A172 (cell line): ENCODE measurements around the gene ZSCAN4. TPM values are rescaled to one million over a fixed set of nuclear protein-coding genes. Genes with fewer than 3 reads are reported as not detected.
A peak's percentile ranks its signal among the peaks of the same experiment; 100 is the strongest.

ENCODE experiments used
- DNase-seq: peaks from one replicate; pipeline ENCODE4 v3.0.0-alpha.2; 2015; ENCODE audit warnings: low spot score
- total RNA-seq: library from RNA; depleted of rRNA; stranded (reverse); fragments of >200 nt; shearing (Covaris generic); gene quantifications from 2 replicates; pipeline ENCODE4 v1.2.3, GENCODE V29; 2014; rRNA removed

The ZSCAN4 gene, protein sequence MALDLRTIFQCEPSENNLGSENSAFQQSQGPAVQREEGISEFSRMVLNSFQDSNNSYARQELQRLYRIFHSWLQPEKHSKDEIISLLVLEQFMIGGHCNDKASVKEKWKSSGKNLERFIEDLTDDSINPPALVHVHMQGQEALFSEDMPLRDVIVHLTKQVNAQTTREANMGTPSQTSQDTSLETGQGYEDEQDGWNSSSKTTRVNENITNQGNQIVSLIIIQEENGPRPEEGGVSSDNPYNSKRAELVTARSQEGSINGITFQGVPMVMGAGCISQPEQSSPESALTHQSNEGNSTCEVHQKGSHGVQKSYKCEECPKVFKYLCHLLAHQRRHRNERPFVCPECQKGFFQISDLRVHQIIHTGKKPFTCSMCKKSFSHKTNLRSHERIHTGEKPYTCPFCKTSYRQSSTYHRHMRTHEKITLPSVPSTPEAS
- 0.12 TPM in 1 of 2 replicates, not detected in the other for total RNA-seq

DNA sequence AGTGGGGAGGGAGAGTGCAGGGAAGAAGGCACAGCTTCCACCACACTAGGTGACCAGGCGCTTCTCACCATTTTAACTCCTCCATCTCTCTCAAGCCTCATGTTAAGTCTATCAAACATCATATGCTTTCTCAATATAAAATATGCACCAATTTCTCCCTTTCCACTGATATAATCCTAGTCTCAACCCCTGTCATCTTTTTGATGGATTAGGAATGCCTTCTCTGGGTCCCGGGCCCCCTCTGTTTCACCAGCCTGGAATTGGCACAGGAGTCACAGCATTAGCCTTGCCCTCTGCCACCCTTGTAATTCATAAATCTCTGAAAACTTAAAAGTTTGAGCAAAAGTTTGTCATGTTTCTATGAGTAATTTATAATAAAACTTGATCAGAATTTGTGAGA is at the start of gene ZSCAN4:
ZSCAN4 (plus strand) TSS at position 301 of the 400 bp plus-strand sequence. CDS start 7,211 bp downstream, outside the sequence.
- DNase-seq = no peak

DNA sequence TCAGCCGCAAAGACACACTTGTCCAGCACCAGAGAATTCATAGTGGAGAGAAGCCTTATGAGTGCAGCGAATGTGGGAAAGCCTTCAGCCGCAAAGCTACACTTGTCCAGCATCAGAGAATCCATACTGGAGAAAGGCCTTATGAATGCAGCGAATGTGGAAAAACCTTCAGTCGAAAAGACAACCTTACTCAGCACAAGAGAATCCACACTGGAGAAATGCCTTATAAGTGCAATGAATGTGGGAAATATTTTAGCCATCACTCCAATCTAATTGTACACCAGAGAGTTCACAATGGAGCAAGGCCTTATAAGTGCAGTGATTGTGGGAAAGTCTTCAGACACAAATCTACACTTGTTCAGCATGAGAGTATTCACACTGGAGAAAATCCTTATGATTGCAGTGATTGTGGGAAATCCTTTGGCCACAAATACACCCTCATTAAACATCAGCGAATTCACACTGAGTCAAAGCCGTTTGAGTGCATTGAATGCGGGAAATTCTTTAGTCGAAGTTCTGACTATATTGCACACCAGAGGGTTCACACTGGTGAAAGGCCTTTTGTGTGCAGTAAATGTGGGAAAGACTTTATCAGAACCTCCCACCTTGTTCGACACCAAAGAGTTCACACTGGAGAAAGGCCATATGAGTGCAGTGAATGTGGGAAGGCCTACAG is 47.9 kb upstream of the ZSCAN4 start:
- DNase-seq = peak; percentile 19

DNA sequence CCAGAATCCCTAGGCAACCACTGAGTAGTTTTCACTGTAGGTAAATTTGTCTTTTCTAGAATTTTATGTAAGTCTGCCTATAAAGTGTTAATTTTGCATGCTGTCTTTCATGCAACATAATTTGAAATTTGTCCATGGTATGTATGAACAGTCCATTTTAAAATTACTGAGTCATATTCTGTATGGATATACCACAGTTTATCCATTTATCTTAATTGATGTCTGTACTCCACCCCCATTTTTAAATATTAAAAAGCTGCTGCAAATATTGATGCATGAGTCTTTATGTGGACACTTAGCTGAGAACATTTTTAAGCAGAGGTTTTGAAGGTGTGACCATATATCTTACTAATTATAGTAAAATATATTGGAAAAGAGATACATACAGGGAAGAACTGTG is 45.6 kb upstream of the ZSCAN4 start:
- no peak for DNase-seq

DNA sequence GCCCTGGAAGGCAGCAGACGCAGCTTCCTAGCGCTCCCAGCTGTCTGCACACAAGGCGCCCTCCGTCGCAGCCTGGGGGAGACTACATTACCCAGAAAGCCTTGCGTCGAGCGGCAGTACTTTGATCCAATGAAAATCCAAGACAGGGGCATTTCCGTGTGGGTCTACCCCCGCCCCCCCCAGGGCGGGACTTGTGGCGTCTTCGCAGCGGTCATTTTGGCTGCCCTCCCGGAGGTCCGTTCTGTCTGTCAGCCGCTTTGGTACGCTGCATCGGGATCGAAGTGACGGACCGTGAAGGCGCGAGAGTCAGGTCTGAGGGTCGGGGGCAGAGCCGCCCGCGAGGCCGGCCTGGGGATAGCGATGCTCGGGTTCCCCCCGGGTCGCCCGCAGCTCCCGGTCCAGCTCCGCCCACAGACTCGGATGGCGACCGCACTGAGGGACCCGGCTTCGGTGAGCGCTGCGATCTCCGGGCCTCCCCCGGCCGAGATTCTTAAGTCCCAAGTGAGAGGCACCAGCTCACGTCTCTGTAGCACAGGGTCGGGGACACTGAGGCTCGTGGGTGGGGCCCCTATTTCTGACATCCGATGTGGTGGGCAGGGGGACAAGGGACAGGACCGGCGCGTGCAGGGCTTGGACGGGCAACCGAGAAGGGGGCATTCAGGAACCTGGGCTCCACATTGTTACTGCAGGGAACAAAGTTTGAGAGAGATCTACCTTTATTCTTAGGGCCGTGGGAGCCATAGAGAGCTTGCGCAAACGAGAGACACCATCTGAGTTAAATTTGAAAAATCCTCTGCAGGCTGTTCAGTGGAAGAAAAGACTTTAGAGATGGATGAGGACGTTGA is 35.5 kb upstream of the ZSCAN4 start, which contains the start of gene ZNF211:
ZNF211 (plus strand) TSS at position 182 of the 845 bp plus-strand sequence; CDS start at position 361, 179 bp downstream.
- peak; percentile 96 for DNase-seq

DNA sequence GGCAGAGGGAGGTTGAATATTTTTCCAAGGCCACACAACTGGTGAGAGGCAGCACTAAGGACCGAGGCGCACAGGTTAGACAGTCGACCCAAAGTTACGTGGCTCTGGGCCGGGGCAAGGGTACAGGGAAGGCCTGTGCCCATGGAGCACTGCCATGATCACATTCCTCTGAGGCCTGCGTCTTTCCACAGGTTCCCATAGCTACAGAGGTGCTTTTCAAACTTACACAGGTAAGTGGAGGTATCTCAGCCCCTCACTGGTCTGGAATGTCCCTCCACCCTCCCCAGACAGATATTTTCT is 35.0 kb upstream of the ZSCAN4 start:
- no peak for DNase-seq

DNA sequence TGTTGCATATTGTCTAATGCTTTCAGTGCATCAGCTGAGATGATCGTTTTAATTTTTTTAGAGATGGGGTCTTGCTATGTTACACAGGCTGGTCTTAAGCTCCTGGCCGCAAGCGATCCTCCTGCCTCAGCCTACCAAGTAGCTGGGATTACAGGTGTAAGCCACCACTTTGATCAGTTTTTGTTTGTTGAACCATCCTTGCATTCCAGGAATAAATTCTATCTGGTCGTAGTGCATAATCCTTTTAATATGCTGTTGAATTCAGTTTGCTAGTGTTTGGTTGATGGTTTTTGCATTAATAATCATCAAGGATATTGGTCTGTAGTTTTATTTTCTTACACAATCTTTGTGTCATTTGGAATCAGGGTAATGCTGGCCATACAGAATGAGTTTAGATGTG is 31.4 kb upstream of the ZSCAN4 start:
- no peak for DNase-seq

DNA sequence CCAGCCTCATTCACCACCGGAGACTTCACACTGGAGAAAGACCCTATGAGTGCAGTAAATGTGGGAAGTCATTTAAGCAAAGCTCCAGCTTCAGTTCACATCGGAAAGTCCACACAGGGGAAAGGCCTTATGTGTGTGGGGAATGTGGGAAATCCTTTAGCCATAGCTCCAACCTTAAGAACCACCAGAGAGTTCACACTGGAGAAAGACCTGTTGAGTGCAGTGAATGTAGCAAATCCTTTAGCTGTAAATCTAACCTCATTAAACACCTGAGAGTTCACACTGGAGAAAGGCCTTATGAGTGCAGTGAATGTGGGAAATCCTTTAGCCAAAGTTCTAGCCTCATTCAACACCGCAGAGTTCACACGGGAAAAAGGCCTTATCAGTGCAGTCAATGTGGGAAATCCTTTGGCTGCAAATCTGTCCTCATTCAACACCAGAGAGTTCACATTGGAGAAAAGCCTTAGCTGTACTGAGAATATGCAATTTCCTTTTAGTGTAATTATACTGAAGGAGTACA is 27.0 kb upstream of the ZSCAN4 start:
- no peak for DNase-seq

DNA sequence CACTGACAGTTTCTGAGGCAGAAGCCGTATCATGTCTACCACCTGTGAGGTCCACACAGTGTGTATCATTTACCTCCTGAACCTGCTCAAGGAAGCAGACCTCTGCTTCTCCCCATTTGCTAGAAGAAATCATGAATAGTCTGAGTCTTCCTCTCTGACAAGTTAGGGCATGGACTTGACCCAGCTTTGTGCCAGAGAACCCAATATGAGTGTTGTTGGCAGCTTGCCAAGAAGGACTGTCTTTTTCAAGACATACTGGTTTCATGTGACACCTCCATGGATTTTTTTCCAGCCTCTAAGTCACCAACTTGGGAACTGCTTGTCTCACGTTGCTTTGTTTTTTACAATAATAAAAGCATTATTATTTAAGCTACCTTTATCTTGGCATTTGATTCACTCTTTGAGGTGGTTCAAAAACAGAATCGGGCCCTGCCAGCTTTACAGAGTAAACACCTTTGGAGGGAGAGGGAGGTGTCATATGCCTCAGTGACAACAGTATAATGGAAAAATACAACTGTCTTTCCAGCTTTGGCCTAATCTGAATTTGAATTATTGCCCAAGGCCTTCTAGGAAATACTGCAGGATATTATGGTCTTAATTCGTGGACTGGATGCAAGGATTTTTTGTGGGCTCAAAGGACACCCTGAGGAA is 26.2 kb upstream of the ZSCAN4 start:
- DNase-seq = no peak

DNA sequence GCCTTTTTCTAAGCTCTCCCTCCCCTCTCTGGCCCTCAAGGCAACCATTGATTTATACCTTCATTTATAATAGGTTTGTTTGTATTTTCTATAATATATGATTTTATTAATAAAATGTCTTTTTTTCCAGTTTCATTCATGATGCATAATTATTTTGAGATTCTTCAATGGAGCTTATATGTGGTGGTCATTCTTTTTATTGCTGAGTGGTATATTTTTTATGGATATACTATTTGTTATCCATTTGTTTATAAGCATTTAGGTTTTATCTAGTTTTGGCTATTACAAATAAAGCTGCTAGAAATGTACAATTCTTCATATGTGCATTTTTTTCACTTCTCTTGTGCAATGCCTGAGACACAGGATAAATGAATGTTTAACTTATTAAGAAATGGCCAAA is 25.0 kb upstream of the ZSCAN4 start:
- no peak for DNase-seq

DNA sequence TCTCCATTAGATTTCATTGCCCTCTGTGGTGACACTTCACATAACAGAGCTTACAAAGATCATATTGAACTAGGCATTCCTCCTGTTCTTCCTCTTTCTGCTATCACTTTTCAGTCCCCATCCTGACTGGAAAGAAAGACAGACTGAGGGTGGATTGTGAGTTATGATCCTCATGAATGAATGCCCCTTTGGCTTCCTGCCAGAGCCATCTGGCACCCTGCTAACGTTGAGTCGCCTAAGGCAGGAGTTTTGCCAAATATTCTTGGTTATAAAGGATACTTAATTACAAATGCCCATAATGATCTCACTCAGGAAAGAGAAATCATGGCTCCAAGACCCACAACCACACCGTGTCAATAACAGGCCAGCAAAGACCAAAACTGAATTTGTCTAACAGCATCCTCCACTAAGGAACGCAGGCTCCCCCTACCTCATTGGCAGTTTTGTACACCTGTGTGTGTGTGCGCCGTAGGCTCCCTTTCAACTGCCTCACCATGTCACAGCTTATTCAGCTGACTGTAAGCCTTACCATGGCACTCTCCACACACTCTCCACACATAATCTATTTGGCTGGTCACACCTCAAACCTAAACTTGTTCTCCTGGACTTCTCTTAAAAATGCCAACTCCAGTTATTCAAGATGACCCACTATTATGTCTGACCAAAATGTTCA is 20.3 kb upstream of the ZSCAN4 start:
- no peak for DNase-seq

DNA sequence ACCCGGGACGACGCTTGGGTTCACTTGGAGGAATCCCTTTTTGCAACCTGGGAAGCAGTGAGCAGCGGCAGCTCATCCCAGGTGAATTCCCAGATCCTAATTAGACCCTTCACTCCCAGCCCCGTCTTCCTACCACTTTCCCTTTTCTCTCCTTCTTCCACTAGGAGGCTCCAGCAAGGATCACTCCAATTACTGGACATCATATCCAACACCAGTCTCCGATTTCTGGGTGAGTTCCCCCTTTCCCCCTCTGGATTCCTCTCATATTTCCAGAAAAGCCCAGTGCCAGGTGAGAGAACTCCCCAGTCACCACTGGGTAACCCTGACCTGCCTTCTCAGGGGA is 17.1 kb upstream of the ZSCAN4 start:
- DNase-seq = no peak

DNA sequence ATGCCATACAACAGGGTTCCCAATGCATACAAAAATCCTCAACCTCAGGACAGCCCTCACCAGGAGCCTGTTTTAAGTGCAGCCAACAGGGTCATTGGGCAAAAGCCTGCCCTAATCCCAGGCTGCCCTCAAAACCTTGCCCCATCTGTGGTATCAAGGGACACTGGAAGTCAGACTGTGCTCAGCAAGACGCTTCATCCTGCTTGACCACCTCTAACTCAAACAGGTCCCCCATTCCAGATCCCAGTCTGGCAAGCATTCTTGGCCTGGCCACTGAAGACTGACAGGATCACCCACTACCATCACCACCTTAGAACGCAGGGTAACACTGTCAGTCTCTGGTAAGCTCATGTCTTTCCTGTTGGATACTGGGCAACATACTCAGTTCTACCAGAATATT is 15.0 kb upstream of the ZSCAN4 start:
- no peak for DNase-seq

DNA sequence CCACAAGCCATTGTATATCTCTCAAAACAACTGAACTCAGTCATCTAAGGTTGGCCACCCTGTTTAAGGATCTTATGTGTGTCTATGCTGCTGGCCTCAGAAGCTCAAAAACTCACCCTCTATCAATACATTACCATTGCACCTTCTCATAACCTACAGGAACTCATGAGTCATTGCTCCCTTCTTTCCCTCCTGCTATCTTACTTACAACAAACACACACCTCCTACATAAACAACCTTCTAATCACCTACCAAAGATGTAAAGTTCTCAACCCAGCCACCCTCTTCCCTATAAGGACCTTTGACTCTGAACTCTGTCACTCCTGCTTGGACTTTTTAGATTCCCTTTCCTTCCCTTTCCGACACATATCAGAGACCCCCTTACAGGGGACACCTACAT is 13.3 kb upstream of the ZSCAN4 start:
- no peak for DNase-seq

DNA sequence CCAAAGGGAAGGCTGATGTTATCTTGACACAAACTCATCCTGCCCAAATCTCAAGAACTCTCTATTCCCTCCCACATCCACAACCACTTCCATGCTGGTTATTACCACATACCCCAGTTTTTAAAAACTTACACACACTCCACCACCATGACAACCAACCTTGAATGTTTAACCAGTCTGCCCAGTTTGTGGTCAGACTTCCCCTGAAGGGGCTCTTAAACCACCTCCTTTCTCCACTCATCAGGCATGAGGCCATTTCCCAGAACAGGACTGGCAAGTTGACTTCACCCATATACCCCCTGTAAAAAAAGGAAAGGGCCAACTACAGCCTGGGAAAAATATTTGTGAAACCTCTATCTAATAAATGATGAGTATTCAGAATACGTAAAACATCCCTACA is 12.4 kb upstream of the ZSCAN4 start:
- no peak for DNase-seq

DNA sequence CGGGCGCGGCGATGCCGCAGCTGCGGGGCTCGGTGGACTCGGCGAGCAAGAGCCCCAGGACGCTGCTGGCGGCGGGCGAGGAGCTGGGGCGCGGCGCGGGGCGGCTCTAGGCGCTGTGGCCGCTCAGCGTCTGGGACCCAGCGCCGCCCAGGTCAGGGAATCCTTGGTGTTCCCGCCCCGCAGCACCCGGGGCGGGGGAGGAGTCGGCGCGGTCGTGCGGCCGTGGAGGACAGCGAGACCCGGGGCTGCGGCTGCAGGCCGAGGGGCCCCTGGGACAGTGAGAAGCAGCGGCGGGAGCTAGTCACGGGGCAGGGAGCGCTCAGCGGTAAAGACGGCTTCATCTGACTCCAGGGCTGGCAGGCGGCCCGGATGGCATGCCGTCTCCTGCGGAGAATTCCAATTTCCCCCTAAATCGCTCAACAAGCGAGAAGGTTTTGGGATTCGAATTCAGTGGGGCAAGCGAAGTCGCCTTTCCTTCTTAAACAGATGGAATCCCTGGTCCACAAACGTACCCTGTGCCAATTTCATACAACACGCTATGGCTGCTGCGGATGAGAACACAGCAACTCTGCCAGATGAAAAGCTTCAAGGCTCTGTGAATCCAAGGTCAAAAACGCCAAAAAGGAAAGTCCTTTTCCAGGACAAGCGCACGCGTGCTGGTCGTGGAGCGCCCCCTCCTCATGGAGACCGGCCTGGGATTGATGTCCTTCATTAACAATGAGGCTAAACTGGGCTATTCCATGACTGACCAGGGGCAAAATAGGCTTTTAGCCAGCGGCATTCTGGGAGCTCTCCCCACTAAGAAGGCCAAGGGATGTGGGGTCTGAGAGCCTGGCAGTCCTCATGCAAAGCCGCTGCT is 4.2 kb upstream of the ZSCAN4 start:
- peak; percentile 45 for DNase-seq

DNA sequence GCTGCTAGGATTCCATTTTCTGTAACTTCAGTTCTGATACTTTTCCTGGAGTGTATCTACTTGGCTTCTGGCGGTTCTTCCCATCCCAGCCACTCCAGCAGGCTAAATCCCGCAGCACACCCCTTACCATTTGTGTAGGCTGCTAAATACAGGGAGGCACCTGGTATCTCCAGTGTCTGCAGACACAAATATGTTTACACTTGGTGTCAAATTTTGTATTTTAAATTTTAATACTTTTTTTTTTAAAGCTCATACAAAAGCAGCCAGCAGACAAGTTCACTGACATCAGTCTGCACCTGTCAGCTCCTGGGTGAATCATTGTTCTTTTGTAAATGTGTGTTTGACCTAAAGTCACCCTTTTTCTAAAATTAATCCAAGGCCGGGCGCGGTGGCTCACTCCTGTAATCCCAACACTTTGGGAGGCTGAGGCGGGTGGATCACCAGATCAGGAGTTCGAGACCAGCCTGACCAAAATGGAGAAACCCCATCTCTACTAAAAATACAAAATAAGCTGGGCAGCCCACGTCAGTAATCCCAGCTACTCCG is 3.4 kb upstream of the ZSCAN4 start:
- DNase-seq = no peak

DNA sequence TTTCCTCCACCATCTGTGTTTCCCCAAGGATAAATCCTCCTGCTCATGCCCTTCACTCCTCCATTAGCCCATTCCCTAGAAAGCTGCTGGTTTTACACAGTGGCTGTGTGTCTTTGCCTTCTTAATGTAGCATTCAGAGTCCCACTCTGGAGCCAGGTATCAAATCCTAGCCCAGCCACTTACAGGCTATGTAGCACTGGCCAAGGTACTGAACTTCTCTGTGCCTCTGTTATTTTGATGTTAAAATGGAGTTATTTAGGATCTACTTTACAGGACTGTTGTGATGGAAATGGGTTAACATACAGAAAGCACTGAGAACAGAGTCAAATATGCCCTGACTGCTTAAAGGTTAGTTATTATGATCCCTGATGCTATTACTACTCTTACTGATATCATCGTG is 1.5 kb upstream of the ZSCAN4 start:
- no peak for DNase-seq

DNA sequence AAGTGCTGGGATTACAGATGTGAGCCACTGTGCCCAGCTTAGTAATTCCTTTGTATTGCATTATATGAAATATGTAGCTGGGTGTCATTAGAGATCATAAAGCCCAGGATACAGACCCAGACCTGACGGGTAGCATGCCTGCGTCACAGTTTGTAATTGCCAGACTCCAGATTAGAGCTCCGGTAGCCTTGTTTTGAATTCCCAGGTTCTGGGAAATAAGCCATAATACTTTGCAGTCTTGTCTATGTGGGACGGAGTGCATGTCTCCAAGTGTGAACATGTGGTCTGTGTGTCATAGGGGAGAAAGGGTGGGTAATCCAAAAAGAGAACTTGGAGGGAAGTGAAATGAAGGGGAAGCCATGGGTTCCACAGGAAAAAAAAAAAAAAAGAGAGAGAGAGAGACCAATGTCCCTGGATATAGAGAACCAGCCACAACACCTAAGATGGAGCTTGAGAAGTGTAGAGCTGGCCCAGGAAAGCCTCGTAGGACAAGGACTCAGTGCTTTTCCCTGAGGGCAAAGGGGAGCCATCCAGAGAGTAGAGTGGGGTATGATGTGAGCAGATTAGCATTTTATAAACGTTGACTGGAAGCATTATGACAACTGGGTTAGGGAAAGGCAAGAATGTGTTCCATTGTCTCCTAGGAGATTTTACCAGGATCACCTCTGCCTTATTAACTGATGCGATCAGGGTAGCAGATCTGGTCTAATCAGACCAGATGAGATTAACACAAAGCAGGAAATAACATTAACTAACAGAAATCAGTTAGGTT is 2.6 kb downstream of the ZSCAN4 start:
- DNase-seq = no peak

DNA sequence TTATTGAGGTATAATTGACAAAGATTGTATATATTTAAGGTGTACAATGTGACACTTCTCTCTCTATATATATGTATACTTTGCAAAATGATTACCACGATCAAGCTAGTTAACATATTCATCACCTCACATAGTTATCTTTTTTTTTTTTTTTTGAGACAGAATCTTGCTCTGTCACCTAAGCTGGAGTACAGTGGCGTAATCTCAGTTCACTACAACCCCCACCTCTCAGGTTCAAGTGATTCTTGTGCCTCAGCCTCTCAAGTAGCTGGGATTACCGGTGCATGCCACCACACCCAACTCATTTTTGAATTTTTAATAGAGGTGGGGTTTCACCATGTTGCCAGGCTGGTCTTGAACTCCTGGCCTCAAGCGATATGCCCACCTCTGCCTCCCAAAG is 3.7 kb downstream of the ZSCAN4 start:
- no peak for DNase-seq
